HG03064 (cell line): ENCODE measurements around the gene GOLGA8A.
"Not testable (repeated sequence)": the region's sequence is repeated elsewhere in the genome, so short reads cannot be mapped to it uniquely, and the experiment has no call there.

Experiments used
- ATAC-seq: cut with Tn5 transposase; IDR thresholded peaks from one replicate; pipeline ENCODE4 v1.9.1; 2021; ENCODE audit warnings: low read depth; ENCODE audit not compliant: unreplicated experiment

The GOLGA8A gene

GRCh38 chr15:34437687-34438086 lies at the start of gene GOLGA8A:
GOLGA8A (minus strand) TSS chr15:34437808; CDS start chr15:34389691, 48,117 bp downstream.
- peak; percentile 68 for ATAC-seq

GRCh38 chr15:34483644-34484043 lies 46.0 kb upstream of the GOLGA8A start:
- ATAC-seq, result no peak

- ATAC-seq, result no peak
These were observed 43.8 kb upstream of the GOLGA8A start for GRCh38 chr15:34481370-34481769.

GRCh38 chr15:34473840-34474239 lies 36.2 kb upstream of the GOLGA8A start:
- no peak for ATAC-seq

GRCh38 chr15:34472947-34473346 lies 35.3 kb upstream of the GOLGA8A start:
- no peak for ATAC-seq

- no peak for ATAC-seq
These were observed 33.3 kb upstream of the GOLGA8A start for GRCh38 chr15:34470892-34471291.

GRCh38 chr15:34470091-34470490 lies 32.5 kb upstream of the GOLGA8A start:
- ATAC-seq, result no peak

GRCh38 chr15:34461730-34462129 lies 24.1 kb upstream of the GOLGA8A start:
- ATAC-seq, result no peak

GRCh38 chr15:34460451-34460850 lies 22.8 kb upstream of the GOLGA8A start:
- ATAC-seq, result no peak

- ATAC-seq, result no peak
These were observed 19.1 kb upstream of the GOLGA8A start for GRCh38 chr15:34456658-34457057.

- ATAC-seq, result no peak
These were observed 5.3 kb upstream of the GOLGA8A start for GRCh38 chr15:34442891-34443290.

GRCh38 chr15:34439878-34440277 lies 2.3 kb upstream of the GOLGA8A start:
- ATAC-seq, result no peak

- peak; percentile 68 for ATAC-seq
These were observed 609 bp downstream of the GOLGA8A start for GRCh38 chr15:34436956-34437442.

GRCh38 chr15:34436126-34436955 lies 1.3 kb downstream of the GOLGA8A start:
- ATAC-seq, result peak; percentile 15

GRCh38 chr15:34435658-34436057 lies 1.9 kb downstream of the GOLGA8A start:
- ATAC-seq, result no peak

GRCh38 chr15:34434627-34435305 lies 2.8 kb downstream of the GOLGA8A start:
- no peak for ATAC-seq

- ATAC-seq, result not testable (repeated sequence)
These were observed 3.5 kb downstream of the GOLGA8A start for GRCh38 chr15:34433956-34434626.

- not testable (repeated sequence) for ATAC-seq
These were observed 7.0 kb downstream of the GOLGA8A start for GRCh38 chr15:34430642-34431041.

GRCh38 chr15:34423425-34424090 lies 14.1 kb downstream of the GOLGA8A start:
- ATAC-seq, result not testable (repeated sequence)

- not testable (repeated sequence) for ATAC-seq
These were observed 16.7 kb downstream of the GOLGA8A start for GRCh38 chr15:34420953-34421352.
